K562 (cell line): ENCODE results near the gene PTTG1IP. TPM values are rescaled to one million over a fixed set of nuclear protein-coding genes. Genes with fewer than 3 reads are reported as not detected.

Experiments used
- ARHGAP35 ChIP-seq: fragments of 450-650 bp; IDR thresholded peaks from 2 replicates; pipeline ENCODE4 v1.6.1; 2018; ENCODE audit not compliant: partially characterized antibody
- BCL6 ChIP-seq: fragments of 250-450 bp; sonication (Bioruptor Pico); IDR thresholded peaks from 2 replicates; pipeline ENCODE4 v1.4.0; 2020
- DPF2 ChIP-seq: fragments of 450-650 bp; IDR thresholded peaks from 2 replicates; pipeline ENCODE4 v1.6.1; 2016
- GTF2B ChIP-seq: IDR thresholded peaks from 2 replicates; pipeline ENCODE4 v1.6.1; 2011; ENCODE audit not compliant: insufficient read length; ENCODE audit errors: extremely low read depth
- HLTF ChIP-seq: fragments of 450-650 bp; IDR thresholded peaks from 2 replicates; pipeline ENCODE4 v1.6.1; 2016
- IRF9 ChIP-seq: fragments of 450-650 bp; IDR thresholded peaks from 2 replicates; pipeline ENCODE4 v1.6.1; 2016; ENCODE audit warnings: missing biosample characterization, missing genetic modification characterization
- KLF13 ChIP-seq: fragments of 450-650 bp; IDR thresholded peaks from 2 replicates; pipeline ENCODE4 v1.6.1; 2016; ENCODE audit warnings: missing genetic modification characterization, low read depth, mild to moderate bottlenecking, missing compliant biosample characterization, moderate library complexity, borderline replicate concordance
- MAX ChIP-seq: sonication (generic); formaldehyde crosslinking; IDR thresholded peaks from 2 replicates; pipeline ENCODE4 v1.9.0; 2022; ENCODE audit warnings: mild to moderate bottlenecking, missing genetic modification reagents
- NEUROD1 ChIP-seq: fragments of 150-350 bp; IDR thresholded peaks from 2 replicates; pipeline ENCODE4 v1.6.1; 2014; ENCODE audit warnings: borderline replicate concordance, low read length, low read depth; ENCODE audit not compliant: partially characterized antibody
- NR1H2 ChIP-seq: sonication (generic); formaldehyde crosslinking; IDR thresholded peaks from 2 replicates; pipeline ENCODE4 v1.4.0; 2020; ENCODE audit warnings: mild to moderate bottlenecking, missing genetic modification reagents
- RBM25 ChIP-seq: fragments of 200-400 bp; formaldehyde crosslinking; IDR thresholded peaks from 2 replicates; pipeline ENCODE4 v1.6.1; 2018; ENCODE audit warnings: low read length, low read depth, moderate library complexity; ENCODE audit not compliant: severe bottlenecking
- SNRNP70 ChIP-seq: fragments of 200-400 bp; formaldehyde crosslinking; optimal IDR thresholded peaks from 2 replicates; pipeline ENCODE3; 2017; ENCODE audit warnings: low read depth, low read length
- SRSF7 ChIP-seq: fragments of 200-400 bp; formaldehyde crosslinking; optimal IDR thresholded peaks from 2 replicates; pipeline ENCODE3; 2017; ENCODE audit warnings: mild to moderate bottlenecking, low read depth, low read length
- ZBTB40 ChIP-seq, 2 experiments: fragments of 450-650 bp in 1 of 2; sonication (generic) in 1 of 2; formaldehyde crosslinking in 1 of 2; IDR thresholded peaks; 2 replicates each; pipeline versions ENCODE4 v1.7.1 to v1.9.0; 2016 to 2022; ENCODE audit warnings: inconsistent platforms in 1 of 2, mild to moderate bottlenecking in 1 of 2, missing genetic modification reagents in 1 of 2
- ZBTB8A ChIP-seq: fragments of 450-650 bp; IDR thresholded peaks from 2 replicates; pipeline ENCODE4 v1.6.1; 2018; ENCODE audit warnings: mild to moderate bottlenecking, moderate library complexity; ENCODE audit not compliant: partially characterized antibody
- ZNF143 ChIP-seq: sonication (generic); formaldehyde crosslinking; IDR thresholded peaks from 2 replicates; pipeline ENCODE4 v1.9.0; 2022; ENCODE audit warnings: mild to moderate bottlenecking, missing genetic modification reagents
- polyA plus RNA-seq, 8 experiments: library from polyadenylated mRNA; depleted of rRNA in 4 of 8; stranded (reverse) in 5 of 8; unstranded in 3 of 8; fragments of >200 nt; fragmentation: Nextera tagmentation in 2 of 8; fragmentation: Illumina TruSeq in 1 of 8; extraction: Ambion mirVana in 2 of 8; extraction: Trizol in 1 of 8; gene quantifications; 2 replicates each; pipeline versions ENCODE4 v1.2.1 to v1.2.3, GENCODE V29; 2011 to 2014; ENCODE audit warnings: inconsistent platforms in 1 of 8, missing spikeins in 1 of 8
- total RNA-seq, 7 experiments: library from RNA; depleted of rRNA in 6 of 7; stranded (reverse); fragments of >200 nt in 6 of 7; fragmentation: Illumina TruSeq in 2 of 7; extraction: Trizol in 2 of 7; gene quantifications; 2 replicates each; pipeline versions ENCODE4 v1.2.1 to v1.2.3, GENCODE V29; 2011 to 2021; ENCODE audit warnings: low replicate concordance in 1 of 7

Gene PTTG1IP
- total and polyA plus RNA-seq, 9 of the 15 experiments (the other 6 are each of a cell fraction or from before 2014, with no cell fraction given), result 5.0 to 99.3 (median 82.4) TPM

- TF ChIP-seq ZBTB40 (IDR thresholded peaks at IDR 0.05) (no peak; the same call in 1 of the 2 replicates), ZBTB40 (CRISPR knock-in tag; IDR thresholded peaks at IDR 0.05) (no peak), KLF13 (no peak), GTF2B (no peak), SNRNP70 (no peak), DPF2 (peak; percentile 65), ARHGAP35 (no peak), BCL6 (CRISPR knock-in tag) (no peak; the same call in 1 of the 2 replicates), NR1H2 (no peak), IRF9 (tag) (no peak), SRSF7 (no peak), ZNF143 (CRISPR knock-in tag) (no peak), ZBTB8A (no peak), RBM25 (no peak), NEUROD1 (no peak), MAX (no peak), HLTF (no peak)
Measured at GRCh38 chr21:44878053-44878982, 4.8 kb upstream of the PTTG1IP start (continued).
